GM23248 (cell line): ENCODE data around the gene TSHZ2. TPM values are rescaled to one million over a fixed set of nuclear protein-coding genes. Genes with fewer than 3 reads are reported as not detected.

Source experiments
- DNase-seq: peaks from one replicate; pipeline ENCODE4 v3.0.0-alpha.2; 2015
- H2AFZ ChIP-seq: fragments of 200-600 bp; sonication (generic); 2 replicates; pipeline ENCODE4 v1.6.1; 2016; ENCODE audit warnings: antibody characterized with exemption
- H3F3A ChIP-seq: fragments of 200-600 bp; sonication (generic); 2 replicates; pipeline ENCODE4 v1.6.1; 2016; ENCODE audit warnings: mild to moderate bottlenecking, antibody characterized with exemption, mixed run types; ENCODE audit not compliant: insufficient read depth
- H3K27ac ChIP-seq: fragments of 200-600 bp; sonication (generic); 2 replicates; pipeline ENCODE4 v1.5.1; 2016; ENCODE audit warnings: mild to moderate bottlenecking
- H3K27me3 ChIP-seq: fragments of 200-600 bp; sonication (generic); replicated peaks from 2 replicates; pipeline ENCODE4 v1.6.1; 2016; ENCODE audit warnings: mild to moderate bottlenecking; ENCODE audit not compliant: insufficient read depth
- H3K36me3 ChIP-seq: fragments of 200-600 bp; sonication (generic); 2 replicates; pipeline ENCODE4 v1.6.1; 2016; ENCODE audit warnings: low read depth, mild to moderate bottlenecking
- H3K4me1 ChIP-seq: fragments of 200-600 bp; sonication (generic); 2 replicates; pipeline ENCODE4 v1.6.1; 2016; ENCODE audit warnings: mild to moderate bottlenecking; ENCODE audit not compliant: insufficient read depth
- H3K4me2 ChIP-seq: fragments of 200-600 bp; sonication (generic); one replicate; pipeline ENCODE4 v1.6.1; 2016; ENCODE audit warnings: mild to moderate bottlenecking; ENCODE audit not compliant: unreplicated experiment
- H3K4me3 ChIP-seq: fragments of 200-600 bp; sonication (generic); 2 replicates; pipeline ENCODE4 v1.5.1; 2016; ENCODE audit warnings: mild to moderate bottlenecking
- H3K79me2 ChIP-seq: fragments of 200-600 bp; sonication (generic); 2 replicates; pipeline ENCODE4 v1.6.1; 2016; ENCODE audit warnings: mild to moderate bottlenecking; ENCODE audit not compliant: insufficient read depth
- H3K9ac ChIP-seq: fragments of 200-600 bp; sonication (generic); 2 replicates; pipeline ENCODE4 v1.6.1; 2016; ENCODE audit warnings: mild to moderate bottlenecking
- H3K9me2 ChIP-seq: fragments of 200-600 bp; sonication (generic); 2 replicates; pipeline ENCODE4 v1.6.1; 2016; ENCODE audit warnings: mixed run types, mild to moderate bottlenecking, moderate library complexity; ENCODE audit not compliant: insufficient read depth
- H3K9me3 ChIP-seq: fragments of 200-600 bp; sonication (generic); one replicate; pipeline ENCODE4 v1.6.1; 2017; ENCODE audit warnings: low read depth
- H4K20me1 ChIP-seq: fragments of 200-600 bp; sonication (generic); 2 replicates; pipeline ENCODE4 v1.6.0; 2016; ENCODE audit not compliant: insufficient read depth
- EZH2 ChIP-seq: fragments of 200-600 bp; sonication (generic); IDR thresholded peaks from 2 replicates; pipeline ENCODE4 v1.6.1; 2018; ENCODE audit warnings: antibody characterized with exemption, mild to moderate bottlenecking; ENCODE audit not compliant: insufficient read depth, poor library complexity, severe bottlenecking
- EZH2phosphoT487 ChIP-seq: fragments of 200-600 bp; sonication (generic); IDR thresholded peaks from 2 replicates; pipeline ENCODE4 v1.6.1; 2018; ENCODE audit warnings: antibody characterized with exemption, moderate library complexity, mild to moderate bottlenecking, low read depth; ENCODE audit not compliant: insufficient read depth
- WGBS, 2 experiments: methylation state at CpG; one replicate each; pipeline ENCODE4 v1.1.6; 2015 to 2017; ENCODE audit warnings: low lambda C conversion rate in 2 of 2, low coverage in 1 of 2; ENCODE audit errors: missing lambda C conversion rate in 2 of 2; 5-methylcytosine and 5-hydroxymethylcytosine counted together
- in situ Hi-C: fragments of 300-500 bp; cut with MboI; formaldehyde crosslinking; loops from 2 replicates; pipeline ENCODE4 v1.15.0; 2020
- polyA plus RNA-seq: library from polyadenylated mRNA; unstranded; fragments of >200 nt; fragmentation: Nextera tagmentation; extraction: Ambion mirVana; gene quantifications from 2 replicates; pipeline ENCODE4 v1.2.1, GENCODE V29; 2016
- total RNA-seq: library from RNA; depleted of rRNA; stranded (reverse); fragments of >200 nt; shearing (Covaris generic); gene quantifications from 2 replicates; pipeline ENCODE4 v1.2.3, GENCODE V29; 2014

Gene TSHZ2
- total and polyA plus RNA-seq, 2 experiments from 2014 or later = 4.5 to 13.4 TPM

DNA sequence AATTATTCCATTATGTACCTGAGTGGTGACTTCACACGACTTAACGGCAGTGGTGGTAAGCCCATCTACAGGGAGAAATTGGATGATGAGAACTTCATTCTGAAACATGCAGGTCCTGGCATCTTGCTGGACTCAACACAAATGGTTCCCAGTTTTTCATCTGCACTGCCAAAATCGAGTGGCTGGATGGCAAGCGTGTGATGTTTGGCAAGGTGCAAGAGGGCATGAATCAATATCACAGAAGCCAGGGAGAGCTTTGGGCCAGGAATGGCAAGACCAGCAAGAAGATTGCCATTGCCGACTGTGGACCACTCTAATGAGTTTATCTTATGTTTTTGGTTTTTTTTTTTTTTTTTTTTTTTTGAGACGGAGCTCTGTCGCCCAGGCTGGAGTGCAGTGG is 449.2 kb downstream of the TSHZ2 start:
- TF ChIP-seq EZH2phosphoT487 = no peak
- no peak for TF ChIP-seq EZH2
- H3K4me3 ChIP-seq = no peak overlapping the region
- H3K4me1 ChIP-seq = no peaks in the 10 kb centered on the region
- no peak for DNase-seq
- H3K27ac ChIP-seq = no peak overlapping the region
- no peaks in the 10 kb centered on the region for H3K36me3 ChIP-seq
- H3K9me3 ChIP-seq = no peaks in the 10 kb centered on the region
- no peaks in the 10 kb centered on the region for H3K79me2 ChIP-seq
- no peaks in the 10 kb centered on the region for H3K9me2 ChIP-seq
- no peak overlapping the region for H2AFZ ChIP-seq
- in situ Hi-C loops = no loop called here
- H3F3A ChIP-seq = no peaks in the 10 kb centered on the region
- no peak overlapping the region for H3K9ac ChIP-seq
- 72 to 79% methylated on average over 5 to 7 of the region's 7 CpGs for WGBS, 2 experiments
- no peaks in the 10 kb centered on the region for H3K27me3 ChIP-seq
- no peaks in the 10 kb centered on the region for H4K20me1 ChIP-seq
- H3K4me2 ChIP-seq = no peak overlapping the region

DNA sequence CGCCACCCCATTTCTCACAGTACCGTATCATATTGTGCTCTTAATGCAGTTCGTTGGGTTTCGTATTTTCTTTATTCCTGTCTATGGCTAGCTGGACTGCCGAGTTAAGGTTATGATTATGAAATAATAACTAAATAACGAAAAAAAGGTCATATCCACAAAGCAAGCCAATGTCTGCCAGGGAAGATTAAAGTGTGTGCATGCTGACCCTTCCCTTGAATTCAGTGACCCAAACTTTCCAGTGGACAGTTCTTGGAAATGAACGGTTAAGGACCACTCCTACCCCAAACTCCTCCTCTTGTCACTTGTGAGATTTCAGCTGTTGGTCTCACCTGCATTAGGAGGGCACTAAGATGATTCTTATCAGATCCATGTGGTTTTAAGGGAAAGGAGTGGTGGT is 449.9 kb downstream of the TSHZ2 start:
- Histone ChIP-seq H3K4me2 (no peak overlapping the region), H2AFZ (no peak overlapping the region), H3K9me2 (no peaks in the 10 kb centered on the region), H3K4me3 (no peak overlapping the region), H3F3A (no peaks in the 10 kb centered on the region), H3K79me2 (no peaks in the 10 kb centered on the region), H3K9ac (no peak overlapping the region), H3K27me3 (no peaks in the 10 kb centered on the region), H4K20me1 (no peaks in the 10 kb centered on the region), H3K9me3 (no peaks in the 10 kb centered on the region), H3K36me3 (no peaks in the 10 kb centered on the region), H3K4me1 (no peaks in the 10 kb centered on the region), H3K27ac (no peak overlapping the region)
- in situ Hi-C loops = no loop called here
- WGBS, 2 experiments = 81 to 82% methylated on average over 7 of the region's 7 CpGs
- TF ChIP-seq EZH2phosphoT487 = no peak
- TF ChIP-seq EZH2 = no peak
- DNase-seq = no peak

DNA sequence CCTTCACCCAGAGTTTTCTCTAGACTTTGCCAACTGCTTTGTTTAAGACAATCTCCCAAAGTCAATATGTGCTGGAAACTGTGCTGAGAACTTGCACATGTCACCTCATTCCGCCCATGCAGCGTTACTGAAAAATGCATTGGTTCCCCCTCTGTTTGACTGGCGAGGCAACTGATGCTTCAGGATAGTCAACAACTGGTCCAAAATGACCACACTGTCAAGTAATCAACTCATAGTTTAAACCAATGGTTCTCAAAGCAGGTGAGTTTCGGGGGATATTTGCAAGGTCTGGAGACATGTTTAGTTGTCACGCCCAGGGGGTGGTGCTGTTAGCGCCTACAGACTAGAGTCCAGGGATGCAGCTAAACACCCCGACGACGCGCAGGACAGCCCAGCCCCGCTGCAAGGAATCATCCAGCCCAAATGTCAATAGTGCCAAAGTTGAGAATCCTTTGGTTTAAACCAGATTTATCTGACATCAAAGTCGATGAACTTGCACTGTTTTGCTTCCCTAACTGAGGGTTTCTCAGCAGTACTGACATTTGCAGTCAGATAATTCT is 451.5 kb downstream of the TSHZ2 start:
- Histone ChIP-seq H2AFZ (no peak overlapping the region), H3K79me2 (no peaks in the 10 kb centered on the region), H3F3A (no peaks in the 10 kb centered on the region), H3K4me1 (no peaks in the 10 kb centered on the region), H3K9ac (no peak overlapping the region), H3K27me3 (no peaks in the 10 kb centered on the region), H3K4me3 (no peak overlapping the region), H4K20me1 (no peaks in the 10 kb centered on the region), H3K9me3 (no peaks in the 10 kb centered on the region), H3K4me2 (no peak overlapping the region), H3K36me3 (no peaks in the 10 kb centered on the region), H3K9me2 (no peaks in the 10 kb centered on the region), H3K27ac (no peak overlapping the region)
- TF ChIP-seq EZH2phosphoT487 (no peak), EZH2 (no peak)
- WGBS, 2 experiments = 60 to 64% methylated on average over 12 of the region's 12 CpGs
- no peak for DNase-seq
- in situ Hi-C loops = no loop called here

DNA sequence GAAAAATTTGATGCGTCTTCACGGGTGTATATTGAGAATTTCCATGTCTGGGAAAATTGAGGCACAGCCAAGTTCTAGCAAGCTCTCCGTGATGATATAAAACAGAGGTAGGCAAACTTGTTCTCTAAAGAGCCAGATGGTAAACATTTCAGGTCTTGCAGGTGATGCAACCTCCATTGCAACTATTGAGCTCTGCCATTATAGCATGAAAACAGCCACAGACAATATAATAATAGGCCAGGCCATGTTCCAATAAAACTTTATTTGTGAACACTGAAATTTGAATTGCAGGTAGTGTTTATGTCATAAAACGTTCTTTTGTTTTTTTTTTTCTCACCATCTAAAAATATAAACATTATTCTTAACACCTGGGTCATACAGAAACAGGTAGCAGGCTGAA is 453.3 kb downstream of the TSHZ2 start:
- Histone ChIP-seq H3K9me2 (no peaks in the 10 kb centered on the region), H3K27ac (no peak overlapping the region), H3K4me3 (no peak overlapping the region), H3F3A (no peaks in the 10 kb centered on the region), H3K9me3 (no peaks in the 10 kb centered on the region), H3K27me3 (no peaks in the 10 kb centered on the region), H3K79me2 (no peaks in the 10 kb centered on the region), H3K4me2 (no peak overlapping the region), H3K9ac (no peak overlapping the region), H4K20me1 (no peaks in the 10 kb centered on the region), H3K36me3 (no peaks in the 10 kb centered on the region), H2AFZ (no peak overlapping the region), H3K4me1 (no peaks in the 10 kb centered on the region)
- in situ Hi-C loops = no loop called here
- 74 to 76% methylated on average over 4 of the region's 4 CpGs for WGBS, 2 experiments
- no peak for DNase-seq
- no peak for TF ChIP-seq EZH2
- no peak for TF ChIP-seq EZH2phosphoT487

DNA sequence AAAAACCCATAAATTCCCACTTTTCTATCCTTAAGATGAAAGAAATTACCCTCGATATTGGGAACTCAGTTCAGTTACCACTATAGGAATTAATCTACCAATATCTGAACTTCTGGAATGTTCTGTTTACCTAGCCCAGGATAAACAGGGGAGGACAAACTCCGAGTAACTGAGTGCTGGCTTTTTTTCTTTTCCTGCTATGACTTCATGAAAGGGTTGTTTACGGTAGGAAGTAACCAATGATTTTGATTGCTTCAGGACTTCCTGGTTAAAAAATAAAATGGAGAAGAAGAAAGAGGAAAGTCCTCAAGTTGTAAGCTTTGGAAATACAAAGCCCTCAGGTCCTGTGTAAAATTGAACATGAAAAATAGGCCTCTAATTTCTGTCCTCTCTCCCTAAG is 453.8 kb downstream of the TSHZ2 start:
- WGBS, 2 experiments = 81 to 83% methylated on average over 3 of the region's 3 CpGs
- no peak overlapping the region for H3K27ac ChIP-seq
- in situ Hi-C loops = no loop called here

More for the DNA sequence above, 453.8 kb downstream of the TSHZ2 start:
- Histone ChIP-seq H3K27me3 (no peaks in the 10 kb centered on the region), H3F3A (no peaks in the 10 kb centered on the region), H3K9me2 (no peaks in the 10 kb centered on the region), H3K79me2 (no peaks in the 10 kb centered on the region), H3K4me2 (no peak overlapping the region), H3K9me3 (no peaks in the 10 kb centered on the region), H3K36me3 (no peaks in the 10 kb centered on the region), H2AFZ (no peak overlapping the region), H4K20me1 (no peaks in the 10 kb centered on the region), H3K4me1 (no peaks in the 10 kb centered on the region), H3K9ac (no peak overlapping the region), H3K4me3 (no peak overlapping the region)
- DNase-seq = no peak
- TF ChIP-seq EZH2phosphoT487 (no peak), EZH2 (no peak)
